ENCODE results near the gene DCTPP1.

DCTPP1 gene

DNA sequence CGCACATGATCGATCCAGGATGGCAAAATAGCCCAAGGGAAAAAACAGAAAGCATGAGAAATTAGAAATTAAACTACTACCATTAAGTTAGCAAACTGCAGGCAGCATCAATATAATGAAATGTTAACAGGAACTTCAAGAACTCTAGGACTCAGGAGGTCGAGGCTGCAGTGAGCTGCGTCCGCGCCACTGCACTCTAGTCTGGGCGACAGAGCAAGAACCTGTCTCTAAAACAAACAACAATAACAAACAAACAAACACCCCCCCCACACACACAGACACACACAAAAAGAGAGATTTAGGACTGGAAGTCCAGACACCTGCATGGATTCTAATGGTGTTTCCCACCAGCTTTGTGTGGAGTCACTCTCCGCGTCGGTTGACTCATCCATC, 16.4 kb upstream of the DCTPP1 start:
- no peak for DNase-seq

DNA sequence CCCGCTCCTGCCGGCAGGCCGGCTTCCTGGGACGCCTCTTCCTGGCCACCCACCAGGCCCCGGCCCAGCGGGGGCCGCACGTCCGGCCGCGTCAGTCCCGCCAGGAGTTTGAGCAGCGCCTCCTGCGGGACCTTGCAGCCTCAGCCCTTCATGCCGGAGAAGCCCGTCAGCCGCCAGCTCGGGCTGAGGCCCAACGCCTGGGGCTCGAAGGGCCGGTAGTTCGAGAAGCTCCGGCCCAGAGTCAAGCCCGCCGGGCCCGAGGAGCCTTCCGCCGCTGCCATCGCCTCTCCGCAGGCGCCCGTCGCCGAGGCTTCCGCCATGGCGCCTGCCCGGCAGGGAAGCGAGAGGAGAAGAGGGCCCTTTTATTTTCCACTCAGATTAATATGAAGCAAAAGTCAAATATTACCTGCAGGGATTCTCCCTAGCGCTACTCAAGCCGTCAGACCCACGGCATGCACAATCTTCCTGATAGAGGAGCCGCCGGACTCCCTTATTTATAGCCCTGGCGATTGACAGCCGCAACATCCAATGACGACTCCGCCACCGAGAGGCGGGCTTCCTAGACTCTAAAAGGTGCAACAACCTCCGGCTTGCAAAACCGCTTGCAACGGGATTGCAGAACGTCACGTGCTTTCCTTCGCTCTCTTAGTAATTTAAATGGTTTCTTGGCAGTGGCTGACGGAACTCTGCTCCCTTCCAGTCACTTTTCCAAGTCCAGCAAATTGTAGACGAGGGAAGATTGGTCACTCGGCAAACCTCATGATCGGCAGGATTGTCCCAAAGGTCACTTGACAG, 15.8 kb upstream of the DCTPP1 start, which contains the start of gene SEPHS2:
Gene SEPHS2, minus strand, starts transcription at position 467 of the 795 bp plus-strand sequence. Its CDS starts 147 bp downstream, at position 320.
- peak; percentile 87 for DNase-seq

DNA sequence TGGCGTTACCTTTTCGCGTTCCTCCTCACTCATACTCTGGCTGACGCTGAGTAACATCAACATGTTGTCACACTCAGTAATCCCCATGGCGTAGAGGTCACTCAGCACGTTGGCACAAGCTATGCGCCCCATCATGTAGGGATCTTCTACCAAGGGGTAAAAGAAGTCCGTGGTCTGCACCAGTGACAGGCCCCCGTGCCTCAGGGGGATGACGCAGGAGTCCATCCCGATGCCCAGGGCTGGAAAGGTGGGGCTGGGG, 15.2 kb upstream of the DCTPP1 start:
- DNase-seq = no peak

DNA sequence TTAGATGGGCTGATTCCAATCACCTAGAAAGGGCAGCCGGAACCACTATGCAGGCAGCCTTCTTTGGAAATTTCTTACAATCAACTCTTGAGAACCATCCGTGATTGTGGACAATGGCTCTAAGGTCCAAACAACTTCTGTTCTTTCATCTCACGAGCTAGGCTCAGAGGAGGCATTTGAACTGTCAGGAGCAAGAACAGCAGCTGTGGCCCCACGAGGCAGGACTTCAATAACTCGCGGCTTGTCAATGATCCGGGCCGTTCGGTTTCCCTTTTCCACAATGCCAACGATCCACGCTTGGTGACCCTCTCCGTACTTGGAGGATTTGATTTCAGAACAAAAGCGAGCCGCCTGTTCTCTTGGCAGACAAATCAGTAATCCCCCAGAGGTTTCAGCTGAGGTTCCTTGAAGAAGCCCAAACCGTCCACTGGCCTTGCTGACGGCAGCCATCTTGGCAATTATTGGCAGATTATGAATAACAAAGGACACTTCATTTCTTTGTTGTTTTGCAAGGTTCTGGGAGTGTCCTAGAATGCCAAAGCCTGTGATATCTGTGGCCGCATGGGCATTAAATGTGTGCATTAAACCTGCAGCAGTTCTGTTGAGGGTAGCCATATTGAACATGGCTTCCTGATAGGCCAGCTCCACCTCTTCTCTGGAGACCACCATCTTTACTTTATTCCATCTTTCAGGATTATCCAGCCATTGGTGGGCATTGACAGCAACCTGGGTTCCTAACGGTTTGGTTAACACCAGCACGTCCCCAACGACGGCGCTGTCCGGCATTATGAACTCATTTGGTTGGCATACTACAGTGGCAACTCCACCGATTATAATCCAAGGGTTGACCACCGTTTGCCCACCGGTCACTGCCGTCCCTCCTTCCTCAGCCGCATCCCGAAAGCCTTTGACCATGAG, 14.7 kb upstream of the DCTPP1 start:
- DNase-seq = no peak

DNA sequence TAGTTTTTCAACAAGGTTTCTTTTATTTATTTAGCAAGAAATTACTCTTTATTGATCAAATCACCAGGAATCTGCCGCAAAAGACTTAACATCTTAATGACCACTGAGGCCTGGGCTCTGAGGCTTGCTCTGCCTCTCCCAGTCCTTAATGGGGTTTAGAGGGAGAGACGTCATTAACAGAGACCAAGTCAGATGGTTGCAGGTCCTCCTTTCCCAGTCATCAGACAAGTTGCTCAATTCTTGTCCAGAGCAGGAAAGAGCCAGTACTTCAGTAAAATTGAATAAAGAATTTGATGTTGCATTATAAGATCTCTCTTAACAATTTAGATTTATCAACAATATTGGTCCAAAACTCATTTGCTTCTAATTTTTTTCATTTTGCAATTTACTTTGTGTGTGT, 13.8 kb upstream of the DCTPP1 start:
- DNase-seq = no peak

DNA sequence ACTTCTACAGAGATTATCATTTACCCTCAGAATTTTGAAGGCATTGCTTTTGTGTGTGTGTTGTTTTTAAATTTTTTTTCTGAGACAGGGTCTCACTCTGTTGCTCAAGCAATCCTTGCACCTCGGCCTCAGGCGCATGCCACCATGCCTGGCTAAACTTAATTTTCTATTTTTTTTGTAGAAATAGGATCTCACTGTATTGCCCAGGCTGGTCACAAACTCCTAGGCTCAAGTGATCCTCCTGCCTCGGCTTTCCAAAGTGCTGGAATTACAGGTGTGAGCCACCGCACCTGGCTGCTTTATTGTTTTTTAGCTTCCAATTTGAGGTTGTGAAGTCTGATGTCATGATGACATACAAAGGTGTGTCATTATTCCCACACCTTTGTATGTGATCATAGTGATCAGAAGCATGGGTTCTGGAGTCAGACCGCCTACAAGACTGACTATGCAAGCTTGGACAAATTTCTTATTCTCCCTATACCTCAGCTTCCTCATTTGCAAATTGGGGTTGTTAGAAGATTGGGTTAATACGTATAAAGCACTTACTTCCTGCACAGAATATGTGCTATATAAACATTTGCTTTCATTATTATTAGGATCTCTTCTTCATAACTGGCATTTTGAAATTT, 10.0 kb upstream of the DCTPP1 start:
- DNase-seq = no peak

DNA sequence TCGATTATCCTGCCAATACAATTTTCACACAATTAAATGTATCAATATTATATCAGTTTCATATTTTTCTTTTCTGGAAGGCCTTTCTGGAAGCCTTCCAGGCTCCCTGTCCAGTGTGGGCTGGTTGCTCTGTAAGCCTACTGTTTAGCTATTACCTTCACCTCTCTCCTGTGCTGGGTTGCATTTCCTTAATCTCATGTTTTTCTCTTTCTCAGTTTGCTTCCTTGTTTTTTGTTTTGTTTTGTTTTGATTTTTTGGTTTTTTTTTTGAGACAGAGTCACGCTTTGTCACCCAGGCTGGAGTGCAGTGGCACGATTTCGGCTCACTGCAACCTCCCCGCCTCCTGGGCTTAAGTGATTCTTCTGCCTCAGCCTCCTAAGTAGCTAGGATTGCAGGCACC, 9.0 kb upstream of the DCTPP1 start:
- no peak for DNase-seq

DNA sequence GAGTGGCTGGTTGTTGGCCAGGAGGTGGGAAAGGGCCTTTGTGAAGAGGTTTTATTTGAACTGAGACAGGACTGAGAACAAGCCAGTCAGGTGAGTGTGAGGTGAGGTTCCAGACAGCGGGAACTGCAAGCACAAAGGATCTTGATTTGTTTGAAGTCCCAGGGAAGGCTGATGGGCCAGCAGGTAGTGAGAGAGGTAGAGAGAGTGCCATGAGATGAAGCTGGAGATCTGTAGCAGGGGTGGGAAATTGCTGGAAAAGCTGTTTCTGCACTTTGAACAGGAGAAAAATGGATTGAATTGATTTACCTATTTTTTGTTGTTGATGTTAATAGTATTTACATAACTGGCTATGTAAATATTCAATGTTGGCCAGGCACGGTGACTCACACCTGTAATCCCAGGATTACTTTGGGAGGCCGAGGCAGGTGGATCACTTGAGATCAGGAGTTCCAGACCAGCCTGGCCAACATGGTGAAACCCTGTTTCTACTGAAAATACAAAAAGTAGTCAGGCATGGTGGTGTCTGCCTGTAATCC, 7.7 kb upstream of the DCTPP1 start:
- no peak for DNase-seq

DNA sequence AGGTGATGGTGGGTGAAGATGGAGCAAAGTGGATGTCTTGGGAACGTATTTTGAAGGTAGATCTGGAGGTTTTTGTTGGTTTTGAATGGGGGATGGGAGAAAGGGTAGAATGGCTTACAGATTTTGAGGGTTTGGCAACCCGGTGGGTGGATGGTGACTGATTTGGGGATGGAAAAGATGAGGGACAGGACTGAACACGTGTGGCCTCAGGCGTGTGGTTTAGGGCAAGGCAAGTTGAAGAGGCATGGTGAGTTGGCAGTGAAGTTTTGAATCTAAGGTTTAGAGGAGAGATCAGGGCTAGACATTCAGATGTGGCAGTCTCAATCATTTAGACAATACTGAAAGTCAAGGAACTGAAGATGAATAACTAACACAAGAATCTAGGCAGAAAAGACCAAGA, 5.0 kb upstream of the DCTPP1 start:
- no peak for DNase-seq

DNA sequence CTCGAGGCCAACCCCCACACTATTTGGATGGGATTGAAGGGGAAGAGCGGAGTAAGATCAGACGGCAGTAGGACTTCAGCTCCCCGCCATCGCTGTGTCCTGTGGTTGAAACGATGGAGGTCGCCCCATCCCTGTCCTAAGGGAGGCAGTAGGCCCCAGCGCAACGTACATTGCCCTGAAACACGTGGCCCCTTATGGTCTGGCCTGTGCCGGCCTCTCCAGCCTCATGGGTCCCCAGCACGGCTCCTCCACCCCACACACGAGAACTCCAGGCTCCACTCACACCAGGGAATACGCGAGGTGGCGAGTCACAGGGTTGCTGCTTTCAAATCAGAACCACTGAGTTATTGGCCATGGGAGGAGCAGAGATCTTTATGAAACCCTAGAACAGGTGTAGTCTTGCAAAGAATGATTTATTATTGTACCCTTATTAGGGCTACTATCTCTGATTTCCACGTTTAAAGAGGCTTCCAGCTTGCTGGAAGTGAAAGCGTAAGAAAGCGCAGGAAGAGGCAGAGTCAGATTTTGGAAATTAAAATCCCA, 669 bp upstream of the DCTPP1 start:
- DNase-seq = no peak

DNA sequence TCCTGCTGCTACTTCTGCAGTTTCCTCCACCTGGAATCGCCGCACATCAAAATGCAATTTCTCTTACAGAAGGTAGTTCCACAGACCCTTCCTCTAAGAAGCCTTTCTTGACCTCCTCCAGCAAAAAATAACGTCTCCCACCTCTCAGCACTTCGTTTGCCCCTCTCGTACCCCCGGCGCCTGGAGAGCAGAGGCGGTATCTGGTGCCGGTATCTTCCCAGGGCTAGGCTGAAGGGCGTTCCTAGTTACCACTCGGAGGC, 482 bp downstream of the DCTPP1 start:
- no peak for DNase-seq

DNA sequence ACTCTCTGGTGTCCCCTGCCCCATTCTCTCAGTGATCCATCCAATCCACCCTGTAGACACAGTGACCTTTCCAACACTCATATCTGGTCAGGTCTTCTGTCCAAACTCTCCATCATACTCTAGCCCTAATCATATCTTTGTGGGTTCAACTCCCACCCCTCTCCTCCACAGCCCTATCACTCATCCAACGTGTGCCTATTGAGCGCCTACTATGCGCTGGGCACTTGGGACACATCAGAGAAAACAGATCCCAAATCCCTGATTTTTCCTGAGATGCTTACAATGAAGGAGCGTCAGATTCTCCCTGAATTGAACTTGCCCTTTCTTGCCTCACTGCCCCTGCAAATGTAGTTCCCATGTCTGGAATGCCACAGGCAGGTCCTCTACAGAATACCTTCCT, 1.8 kb downstream of the DCTPP1 start:
- DNase-seq = no peak

DNA sequence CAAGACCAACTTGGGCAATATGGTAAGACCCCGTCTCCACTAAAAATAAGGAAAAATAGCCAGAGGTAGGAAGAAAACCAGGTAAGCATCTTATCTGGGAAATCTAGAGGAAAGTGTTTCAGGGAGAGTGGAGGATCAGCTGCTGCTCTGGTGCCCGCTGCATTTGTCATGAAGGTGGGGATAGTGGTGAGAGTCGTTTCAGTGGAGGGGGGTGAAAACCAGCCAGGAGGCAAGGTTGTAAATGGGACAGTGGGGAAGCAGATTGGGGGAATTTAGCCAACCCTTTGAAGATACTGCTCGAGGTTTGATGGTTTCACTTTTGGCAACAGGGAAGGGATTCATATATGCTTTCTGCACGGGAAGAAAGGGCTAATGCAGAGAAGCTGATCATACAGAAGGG, 8.8 kb downstream of the DCTPP1 start:
- DNase-seq = no peak

DNA sequence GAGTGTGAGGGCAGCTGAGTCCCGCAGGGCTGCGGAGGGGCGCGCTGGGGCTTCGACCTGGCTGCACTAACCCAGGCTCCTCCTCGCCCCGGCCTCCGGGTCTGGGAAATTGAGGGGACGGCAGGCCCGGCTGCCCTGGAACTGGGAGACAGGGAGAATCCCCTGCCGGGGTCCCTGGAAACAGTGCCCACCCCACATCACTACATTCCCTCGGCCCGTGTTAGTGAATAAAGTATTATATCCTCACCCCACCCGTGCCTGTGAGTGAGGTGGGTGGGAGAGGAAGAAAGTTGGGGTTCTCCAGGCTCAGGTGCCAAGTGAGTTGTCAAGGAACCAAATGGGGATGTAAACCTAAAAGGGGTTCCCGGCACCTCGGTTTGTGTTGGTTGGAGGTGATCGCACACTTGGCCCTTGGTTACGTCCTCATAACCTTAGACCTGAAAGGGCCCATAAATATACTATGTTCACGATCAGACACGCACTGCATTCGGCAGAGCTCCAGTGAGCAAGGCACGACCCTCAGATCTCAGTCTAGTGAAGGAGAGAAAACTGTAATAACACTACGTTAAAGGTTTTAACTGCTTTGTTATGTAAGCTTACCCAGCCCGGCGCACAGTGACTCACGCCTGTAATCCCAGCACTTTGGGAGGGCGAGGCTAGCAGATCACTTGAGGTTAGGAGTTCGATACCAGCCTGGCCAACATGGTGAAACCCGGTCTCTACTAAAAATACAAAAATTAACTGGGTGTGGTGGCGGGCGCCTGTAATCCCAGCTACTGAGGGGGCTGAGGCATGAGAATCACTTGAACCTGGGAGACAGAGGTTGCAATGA, 11.3 kb downstream of the DCTPP1 start:
- DNase-seq = no peak

DNA sequence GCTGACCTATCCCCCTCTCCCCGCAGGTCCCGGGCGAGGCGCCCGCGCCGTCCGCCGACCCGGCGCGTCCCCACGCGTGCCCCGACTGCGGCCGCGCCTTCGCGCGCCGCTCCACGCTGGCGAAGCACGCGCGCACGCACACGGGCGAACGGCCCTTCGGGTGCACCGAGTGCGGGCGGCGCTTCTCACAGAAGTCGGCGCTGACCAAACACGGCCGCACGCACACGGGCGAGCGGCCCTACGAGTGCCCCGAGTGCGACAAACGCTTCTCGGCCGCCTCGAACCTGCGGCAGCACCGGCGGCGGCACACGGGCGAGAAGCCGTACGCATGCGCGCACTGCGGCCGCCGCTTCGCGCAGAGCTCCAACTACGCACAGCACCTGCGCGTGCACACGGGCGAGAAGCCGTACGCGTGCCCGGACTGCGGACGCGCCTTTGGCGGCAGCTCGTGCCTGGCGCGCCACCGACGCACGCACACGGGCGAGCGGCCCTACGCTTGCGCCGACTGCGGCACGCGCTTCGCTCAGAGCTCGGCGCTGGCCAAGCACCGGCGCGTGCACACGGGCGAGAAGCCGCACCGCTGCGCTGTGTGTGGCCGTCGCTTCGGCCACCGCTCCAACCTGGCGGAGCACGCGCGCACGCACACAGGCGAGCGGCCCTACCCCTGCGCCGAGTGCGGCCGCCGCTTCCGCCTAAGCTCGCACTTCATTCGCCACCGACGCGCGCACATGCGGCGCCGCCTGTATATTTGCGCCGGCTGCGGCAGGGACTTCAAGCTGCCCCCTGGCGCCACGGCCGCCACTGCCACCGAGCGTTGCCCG, 12.1 kb downstream of the DCTPP1 start:
- peak; percentile 39 to 40 for DNase-seq

DNA sequence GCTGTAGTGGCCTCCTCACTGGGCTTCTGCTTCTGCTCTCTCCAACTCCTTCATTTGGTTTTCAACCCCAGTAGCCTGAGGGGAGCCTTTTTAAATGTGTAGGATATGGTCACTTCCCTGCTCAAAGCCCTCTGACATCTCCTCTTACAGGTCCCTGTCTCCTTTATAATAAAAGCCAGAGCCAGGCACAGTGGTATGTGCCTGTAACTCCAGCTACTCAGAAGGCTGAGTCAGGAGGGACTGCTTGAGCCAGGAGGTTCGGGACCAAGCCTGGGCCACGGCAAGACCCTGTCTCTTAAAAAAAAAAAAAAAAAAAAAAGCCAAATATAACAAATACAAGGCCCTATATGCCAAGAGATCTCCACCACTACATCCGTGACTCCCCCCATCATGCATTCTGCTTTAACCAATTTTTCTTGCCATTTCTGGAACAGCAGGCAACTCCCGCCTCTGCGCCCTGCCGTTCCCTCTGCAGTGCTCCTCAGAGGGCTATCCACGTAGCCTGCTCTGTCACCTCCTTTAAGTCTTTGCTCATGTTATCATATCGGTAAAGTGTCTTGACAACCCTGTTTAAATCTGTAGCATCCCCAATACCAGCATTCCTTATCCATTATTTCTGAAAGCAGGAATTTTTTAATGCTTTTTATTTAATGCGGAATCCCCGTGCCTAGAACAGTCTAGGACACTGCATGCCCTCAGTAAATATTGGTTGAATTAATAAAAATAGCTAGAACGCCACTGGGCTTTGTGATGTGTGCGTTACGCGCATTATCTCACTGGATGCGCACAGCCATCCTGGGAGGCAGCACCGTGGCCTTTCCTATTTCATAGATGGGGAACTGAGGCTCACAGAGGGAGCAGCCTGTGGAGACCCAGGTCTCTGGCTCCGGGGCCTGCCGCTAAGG, 13.0 kb downstream of the DCTPP1 start:
- no peak for DNase-seq

DNA sequence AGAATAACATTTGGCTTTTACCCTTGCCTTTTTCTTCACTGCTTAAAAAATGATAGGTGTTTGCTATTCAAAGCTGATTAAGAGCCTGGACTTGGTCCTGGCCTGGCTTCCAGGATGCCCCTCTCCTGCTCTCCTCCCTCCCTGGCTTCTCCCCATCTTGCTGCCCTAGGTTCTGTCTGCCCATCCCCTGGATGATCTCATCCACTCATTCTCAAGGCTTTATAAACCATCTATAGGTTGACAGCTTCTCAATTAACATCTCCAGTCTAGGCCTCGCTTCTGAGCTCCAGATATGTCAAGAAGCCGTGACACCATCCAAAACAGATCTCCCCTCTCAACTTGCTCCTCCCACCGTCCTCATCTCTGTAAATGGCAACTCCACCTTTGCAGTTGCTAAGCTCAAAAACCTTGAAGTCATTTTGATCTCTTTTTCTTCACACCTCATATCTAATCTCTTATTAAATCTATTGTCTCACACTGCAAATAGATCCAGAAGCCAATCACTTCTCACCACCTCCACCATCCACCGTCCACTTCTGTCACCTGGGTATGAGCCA, 13.7 kb downstream of the DCTPP1 start:
- no peak for DNase-seq

DNA sequence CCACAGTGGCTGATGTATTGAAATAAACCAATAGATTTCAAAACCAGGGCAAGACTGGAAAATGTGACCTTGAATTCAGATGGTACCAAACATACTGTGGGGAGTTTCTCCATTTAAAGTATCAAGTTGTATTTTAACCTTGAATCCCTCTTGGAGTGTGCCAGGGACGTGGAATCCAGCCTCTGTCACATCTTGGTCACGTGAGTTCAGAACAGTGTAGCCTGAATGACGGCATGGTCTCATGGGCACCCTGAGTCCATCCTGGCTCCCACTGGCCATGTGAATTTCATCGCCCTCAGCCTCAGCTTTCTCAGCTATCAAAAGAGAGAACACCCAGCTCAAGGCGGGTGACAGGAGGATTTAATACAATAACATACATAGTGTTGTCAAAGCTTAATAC, 15.7 kb downstream of the DCTPP1 start:
- DNase-seq = no peak

DNA sequence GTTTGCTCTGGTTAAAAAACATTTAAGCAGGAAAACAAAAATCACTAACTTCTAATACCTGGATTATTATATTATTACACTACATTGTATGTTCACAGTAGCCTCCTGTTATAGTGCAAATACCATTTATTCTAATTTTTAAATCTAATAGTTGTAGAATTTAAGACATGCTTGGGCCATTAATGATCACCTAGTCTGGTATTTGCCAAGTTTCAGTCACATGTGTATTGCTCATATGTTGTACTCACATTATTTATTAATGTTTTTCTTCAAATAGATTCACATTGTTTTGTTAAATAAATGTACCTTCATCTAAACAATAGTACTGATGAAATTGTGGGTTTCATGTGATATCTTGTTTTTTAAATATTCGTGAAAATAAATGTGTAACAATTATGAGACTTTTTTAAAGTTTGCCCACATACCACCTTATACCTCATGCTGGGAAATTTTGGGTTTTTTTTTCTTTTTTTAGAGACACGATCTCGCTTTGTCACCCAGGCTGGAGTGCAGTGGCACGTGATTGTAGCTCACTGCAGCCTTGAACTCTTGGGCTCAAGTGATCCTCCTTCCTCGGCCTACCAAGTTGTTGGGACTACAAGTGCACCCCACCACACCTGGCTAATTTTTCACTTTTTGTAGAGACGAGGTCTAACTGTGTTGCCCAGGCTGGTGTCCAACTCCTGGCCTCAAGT, 16.6 kb downstream of the DCTPP1 start:
- no peak for DNase-seq

Data from Kasumi-1 (cell line).